ENCODE measurements around the gene HBG1.

DNA sequence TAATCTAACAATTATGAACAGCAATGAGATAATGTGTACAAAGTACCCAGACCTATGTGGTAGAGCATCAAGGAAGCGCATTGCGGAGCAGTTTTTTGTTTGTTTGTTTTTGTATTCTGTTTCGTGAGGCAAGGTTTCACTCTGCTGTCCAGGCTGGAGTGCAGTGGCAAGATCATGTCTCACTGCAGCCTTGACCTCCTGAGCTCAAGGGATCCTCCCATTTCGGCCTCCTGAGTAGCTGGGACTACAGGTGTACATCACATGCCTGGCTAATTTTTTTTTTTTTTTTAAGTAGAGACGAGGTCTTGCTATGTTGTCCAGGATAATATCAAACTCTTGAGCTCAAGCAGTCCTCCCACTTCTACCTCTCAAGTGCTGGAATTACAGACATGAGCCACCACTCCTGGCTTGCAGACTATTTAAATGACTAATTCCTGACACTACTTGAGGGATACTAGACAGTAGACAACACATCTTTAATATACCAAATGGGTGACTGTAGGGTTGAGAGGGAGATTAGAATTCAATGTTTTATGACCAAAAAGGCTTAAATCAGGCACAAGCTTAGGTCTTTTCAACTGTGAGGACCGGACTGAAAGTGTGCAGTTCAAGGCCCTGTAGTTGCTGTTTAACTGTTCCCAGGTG is 39.4 kb upstream of the HBG1 start:
- TF ChIP-seq, protein P1, sequence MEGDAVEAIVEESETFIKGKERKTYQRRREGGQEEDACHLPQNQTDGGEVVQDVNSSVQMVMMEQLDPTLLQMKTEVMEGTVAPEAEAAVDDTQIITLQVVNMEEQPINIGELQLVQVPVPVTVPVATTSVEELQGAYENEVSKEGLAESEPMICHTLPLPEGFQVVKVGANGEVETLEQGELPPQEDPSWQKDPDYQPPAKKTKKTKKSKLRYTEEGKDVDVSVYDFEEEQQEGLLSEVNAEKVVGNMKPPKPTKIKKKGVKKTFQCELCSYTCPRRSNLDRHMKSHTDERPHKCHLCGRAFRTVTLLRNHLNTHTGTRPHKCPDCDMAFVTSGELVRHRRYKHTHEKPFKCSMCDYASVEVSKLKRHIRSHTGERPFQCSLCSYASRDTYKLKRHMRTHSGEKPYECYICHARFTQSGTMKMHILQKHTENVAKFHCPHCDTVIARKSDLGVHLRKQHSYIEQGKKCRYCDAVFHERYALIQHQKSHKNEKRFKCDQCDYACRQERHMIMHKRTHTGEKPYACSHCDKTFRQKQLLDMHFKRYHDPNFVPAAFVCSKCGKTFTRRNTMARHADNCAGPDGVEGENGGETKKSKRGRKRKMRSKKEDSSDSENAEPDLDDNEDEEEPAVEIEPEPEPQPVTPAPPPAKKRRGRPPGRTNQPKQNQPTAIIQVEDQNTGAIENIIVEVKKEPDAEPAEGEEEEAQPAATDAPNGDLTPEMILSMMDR (IDR thresholded peaks at IDR 0.05) = no peak
- no peak for TF ChIP-seq POLR2A (IDR thresholded peaks at IDR 0.05; ENCODE audit: low read depth)
- TF ChIP-seq POLR2AphosphoS5 (IDR thresholded peaks at IDR 0.05) = no peak

Data from esophagus muscularis mucosa (tissue), 3 donors.